GM18526 (cell line): ENCODE measurements around the gene HCAR1.

Experiments
- POLR2A ChIP-seq: IDR thresholded peaks from 3 replicates; pipeline ENCODE4 v1.6.1; 2011; ENCODE audit not compliant: insufficient read length; ENCODE audit errors: extremely low read depth

Gene HCAR1, protein sequence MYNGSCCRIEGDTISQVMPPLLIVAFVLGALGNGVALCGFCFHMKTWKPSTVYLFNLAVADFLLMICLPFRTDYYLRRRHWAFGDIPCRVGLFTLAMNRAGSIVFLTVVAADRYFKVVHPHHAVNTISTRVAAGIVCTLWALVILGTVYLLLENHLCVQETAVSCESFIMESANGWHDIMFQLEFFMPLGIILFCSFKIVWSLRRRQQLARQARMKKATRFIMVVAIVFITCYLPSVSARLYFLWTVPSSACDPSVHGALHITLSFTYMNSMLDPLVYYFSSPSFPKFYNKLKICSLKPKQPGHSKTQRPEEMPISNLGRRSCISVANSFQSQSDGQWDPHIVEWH

DNA sequence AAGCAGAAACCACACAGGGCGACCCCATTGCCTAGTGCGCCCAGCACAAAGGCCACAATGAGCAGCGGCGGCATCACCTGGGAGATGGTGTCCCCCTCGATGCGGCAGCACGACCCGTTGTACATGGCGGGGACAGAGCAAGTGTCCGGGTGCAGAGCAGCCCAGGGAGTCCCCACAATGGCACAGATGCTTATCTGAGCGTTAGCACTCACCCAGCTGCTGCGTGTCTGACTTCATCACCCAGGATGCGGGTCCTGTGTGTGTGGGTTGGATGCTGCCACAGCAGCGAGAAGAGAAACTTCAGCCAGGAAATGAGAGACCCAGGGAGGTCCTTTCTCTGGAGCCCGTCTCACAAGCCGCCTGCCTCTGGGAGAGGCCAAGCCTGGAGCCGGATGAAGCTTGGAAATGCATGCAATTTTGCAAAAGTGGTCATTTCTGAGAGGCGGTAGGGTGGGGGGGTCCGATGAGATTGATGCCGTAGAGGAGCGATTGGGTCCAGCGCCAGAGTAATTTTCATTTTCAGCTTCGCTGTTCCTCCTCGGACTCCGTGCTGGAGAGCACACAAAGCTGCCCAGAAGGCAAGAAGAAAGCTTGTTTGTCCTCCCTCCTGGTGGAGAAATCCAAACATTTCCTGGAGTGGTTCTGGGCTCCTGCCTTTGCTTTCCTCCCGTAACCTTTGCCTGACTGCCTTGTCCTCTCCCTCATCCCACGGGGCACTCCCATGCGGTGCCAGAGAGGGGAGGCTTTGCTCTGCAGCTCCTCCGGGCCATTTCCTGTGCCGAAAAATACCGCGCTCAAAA lies at the start of gene HCAR1:
Gene HCAR1, minus strand, starts transcription at position 630 of the 800 bp plus-strand sequence. Its CDS starts 505 bp downstream, at position 125.
- TF ChIP-seq POLR2A, result no peak

DNA sequence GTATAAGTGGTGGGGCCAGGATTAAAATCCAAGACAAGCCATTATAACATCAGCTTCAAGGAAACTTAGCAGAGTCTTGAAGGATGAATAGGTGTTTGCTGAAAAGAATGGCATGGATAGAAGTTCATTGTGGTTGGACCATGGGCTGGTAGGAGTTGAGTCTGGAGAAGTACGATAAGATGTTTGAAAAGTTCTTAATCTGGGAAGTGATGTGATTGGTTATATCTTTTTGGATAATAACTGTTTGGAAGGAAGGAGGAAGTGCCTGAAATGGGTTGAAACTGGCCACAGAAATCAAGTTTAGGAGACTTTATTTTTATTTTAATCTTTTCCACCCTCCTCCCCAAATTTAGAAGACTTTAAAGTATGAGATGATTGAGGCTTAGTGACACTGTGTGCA lies 26.9 kb upstream of the HCAR1 start:
- no peak for TF ChIP-seq POLR2A

DNA sequence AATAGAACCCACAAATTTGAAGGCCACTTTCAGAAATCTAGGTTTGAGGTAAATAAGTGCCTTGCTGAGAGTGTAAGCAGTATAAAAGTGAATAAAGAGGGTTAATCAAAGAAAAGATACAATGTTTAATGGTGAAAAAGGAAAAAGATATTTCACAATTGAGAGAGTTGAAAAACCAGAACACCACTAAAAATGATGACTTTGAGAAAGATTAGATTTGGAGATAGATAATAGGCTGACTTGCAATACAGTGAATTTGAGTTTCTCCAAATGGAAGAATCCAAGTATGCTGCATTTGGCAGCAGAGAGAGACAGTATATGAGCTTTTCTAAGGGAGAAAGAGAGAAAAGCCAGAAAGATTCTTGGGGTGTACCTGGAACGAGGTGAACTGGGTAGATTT lies 24.1 kb upstream of the HCAR1 start:
- no peak for TF ChIP-seq POLR2A

DNA sequence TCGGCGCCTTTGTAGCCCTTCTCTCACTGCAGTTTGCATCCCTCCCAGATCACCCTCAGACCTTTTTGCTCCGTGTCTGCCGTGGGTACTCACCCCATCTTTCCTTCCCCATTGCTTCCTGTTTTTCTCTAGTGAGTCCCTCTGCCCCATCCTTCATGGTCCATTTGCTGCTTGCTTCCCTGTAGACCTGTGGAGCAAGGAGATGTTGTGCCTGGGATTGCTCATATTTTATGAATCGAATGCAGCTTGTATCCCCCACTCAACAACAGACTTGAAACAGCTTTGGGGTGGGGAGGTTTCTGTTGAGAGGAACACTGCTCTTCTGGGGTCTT lies 22.6 kb upstream of the HCAR1 start:
- no peak for TF ChIP-seq POLR2A

DNA sequence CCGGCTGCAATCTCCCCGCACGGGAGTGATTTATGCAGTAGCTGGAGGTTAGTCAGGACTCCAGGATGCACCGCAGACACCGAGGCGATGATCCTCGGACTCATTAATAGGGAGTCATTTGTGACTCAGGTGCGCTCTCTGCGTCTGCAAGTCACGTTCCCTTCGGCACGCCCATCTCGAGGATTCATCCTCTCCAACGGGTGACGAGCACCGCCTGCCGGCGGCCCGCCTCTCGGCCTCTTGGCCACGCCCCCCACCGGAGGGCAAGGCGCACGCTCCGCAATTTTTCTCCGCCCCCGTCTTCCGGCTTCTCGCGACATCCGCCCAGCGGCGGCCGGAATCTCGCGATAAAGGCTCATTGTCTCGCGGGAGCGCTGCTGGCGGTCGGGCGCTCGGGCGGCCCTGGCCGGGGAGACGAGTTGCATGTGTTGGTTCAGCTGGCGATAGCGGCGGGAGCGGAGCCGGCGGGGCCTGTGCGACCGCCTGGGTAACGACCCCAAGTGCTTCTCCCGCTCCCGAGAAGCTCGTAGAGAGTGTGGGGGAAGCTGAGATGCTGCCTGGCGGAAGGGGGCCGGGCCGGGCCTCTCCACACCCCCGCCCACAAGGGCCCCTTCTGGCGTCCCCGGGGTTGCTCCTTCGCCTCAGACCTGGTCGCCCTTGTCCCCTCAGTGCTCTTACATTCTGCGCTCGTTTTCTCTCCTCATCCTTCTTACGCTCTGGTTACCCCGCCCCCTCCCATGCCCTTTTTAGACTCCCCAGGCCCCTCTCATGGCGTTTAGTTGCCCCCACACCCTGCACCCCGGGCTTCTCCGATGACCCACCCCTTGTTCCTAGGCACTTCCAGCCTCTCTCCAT lies 22.0 kb upstream of the HCAR1 start, which contains the start of gene DENR:
Gene DENR, plus strand, starts transcription at position 361 of the 855 bp plus-strand sequence. CDS start 878 bp downstream, outside the sequence.
- peak; percentile 93 for TF ChIP-seq POLR2A

DNA sequence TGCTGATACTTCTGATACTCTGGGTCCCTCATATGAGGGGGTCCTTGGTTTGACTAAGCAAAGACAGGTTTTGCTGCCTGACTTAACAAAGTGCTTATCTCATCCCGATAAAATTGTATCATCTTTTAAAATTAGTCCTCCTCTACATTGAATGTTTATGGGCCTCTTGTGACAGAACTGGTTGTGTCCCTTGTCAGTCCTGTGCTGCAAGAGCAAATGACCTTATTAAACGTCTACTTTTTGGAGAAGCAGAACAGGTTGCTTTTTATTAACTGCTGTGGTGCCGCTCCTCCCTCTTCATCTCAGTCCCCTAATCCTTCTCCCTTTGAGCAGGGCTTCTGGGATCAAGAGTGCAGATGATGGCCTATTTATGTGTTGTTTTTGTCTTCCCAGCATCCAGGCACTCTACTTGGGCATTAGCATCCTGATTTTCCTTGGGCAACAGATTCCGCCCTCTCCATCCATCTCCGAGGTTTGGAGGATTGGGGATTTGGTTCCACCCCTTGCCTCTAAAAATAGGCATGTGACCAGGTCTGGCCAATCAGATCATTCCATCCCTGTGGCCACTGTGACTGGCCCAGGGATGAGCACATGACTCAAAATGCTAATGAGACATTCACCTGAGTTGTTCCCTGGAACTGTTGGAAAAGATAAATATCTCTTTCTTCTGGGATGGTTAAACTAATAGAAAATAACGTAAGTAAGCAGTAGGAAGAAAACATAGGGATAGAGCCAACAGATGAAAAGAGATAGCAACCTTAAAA lies 19.1 kb upstream of the HCAR1 start:
- no peak for TF ChIP-seq POLR2A

DNA sequence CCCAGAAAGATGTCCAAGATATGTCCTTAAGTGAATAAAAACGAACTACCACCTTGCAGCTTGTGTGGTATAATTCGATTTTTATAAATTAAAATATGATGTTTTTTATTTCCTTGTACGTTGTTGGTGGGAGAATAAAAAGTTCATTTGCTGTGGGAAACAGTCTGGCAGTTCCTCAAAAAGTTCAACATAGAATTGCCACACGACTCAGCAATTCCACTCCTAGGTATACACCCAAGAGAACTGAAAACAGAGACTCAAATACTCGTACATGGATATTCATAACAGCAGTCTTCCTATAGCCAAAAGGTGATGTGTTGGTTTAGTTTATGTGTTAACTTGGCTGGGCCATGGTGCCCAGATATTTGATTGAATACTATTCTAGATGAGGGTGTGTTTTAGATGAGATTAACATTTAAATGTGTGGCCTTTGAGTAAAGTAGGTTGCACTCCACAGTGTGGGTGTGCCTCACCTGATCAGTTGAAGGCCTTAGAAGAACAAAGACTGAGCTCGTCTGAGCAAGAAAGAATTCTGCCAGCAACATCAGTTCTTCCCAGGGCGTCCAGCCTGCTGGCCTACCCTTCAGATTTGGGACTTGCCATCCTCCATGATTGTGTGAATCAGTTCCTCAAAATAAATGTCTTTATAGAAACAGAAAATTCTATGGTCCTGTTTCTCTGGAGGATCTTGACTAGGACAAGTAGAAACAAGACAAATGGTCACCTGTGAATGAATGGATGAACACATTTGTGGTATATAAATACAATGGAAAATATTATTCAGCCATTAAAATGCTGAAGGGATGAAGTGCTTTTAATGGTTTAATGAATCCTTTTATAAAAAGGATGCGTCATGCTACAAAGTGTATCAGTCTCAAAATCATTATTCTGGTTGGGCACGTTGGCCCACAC lies 16.8 kb upstream of the HCAR1 start:
- no peak for TF ChIP-seq POLR2A

DNA sequence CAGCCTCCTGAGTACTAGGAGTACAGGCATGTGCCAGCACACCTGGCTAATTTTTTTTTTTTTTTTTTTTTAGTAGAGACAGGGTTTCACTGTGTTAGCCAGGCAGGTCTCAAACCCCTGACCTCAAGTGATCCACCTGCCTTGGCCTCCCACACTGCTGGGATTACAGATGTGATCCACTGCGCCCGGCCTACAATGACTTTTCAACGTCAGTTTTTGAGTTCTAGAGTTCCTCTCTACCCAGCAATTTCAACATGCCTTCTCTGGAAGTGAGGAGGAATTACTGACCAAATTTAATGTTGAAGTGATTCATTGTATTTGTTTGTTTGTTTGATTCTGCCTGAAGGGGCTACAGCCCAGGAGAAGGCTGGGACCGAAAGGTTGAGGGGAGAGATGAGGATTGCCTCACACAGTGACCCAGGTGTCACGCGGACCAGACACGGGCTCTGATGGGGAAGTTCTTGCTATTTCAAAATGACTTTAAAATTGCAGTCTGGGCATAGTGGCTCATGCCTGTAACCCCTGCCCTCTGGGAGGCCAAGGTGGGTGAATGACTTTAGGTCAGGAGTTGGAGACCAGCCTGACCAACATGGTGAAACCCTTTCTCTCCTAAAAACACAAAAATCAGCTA lies 13.4 kb upstream of the HCAR1 start:
- no peak for TF ChIP-seq POLR2A

DNA sequence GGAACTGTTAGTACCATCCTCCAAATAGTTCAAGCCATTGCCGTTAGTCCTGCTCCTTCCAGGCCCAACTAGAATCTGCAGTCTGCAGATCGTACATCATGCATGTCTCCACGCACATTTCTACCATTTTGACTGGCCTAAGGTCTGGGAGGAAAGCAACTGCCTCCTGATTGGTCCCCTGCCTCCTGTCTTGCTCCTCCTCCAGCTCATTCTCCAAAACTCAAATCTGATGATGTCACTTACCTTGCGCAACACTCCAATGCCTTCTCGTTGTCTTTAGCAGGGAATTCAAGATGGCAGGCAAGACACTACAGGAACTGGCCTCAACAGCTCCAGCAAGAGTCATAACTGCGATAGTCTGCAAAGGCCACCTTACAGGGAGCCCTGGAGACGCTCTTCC lies 9.7 kb upstream of the HCAR1 start:
- no peak for TF ChIP-seq POLR2A

DNA sequence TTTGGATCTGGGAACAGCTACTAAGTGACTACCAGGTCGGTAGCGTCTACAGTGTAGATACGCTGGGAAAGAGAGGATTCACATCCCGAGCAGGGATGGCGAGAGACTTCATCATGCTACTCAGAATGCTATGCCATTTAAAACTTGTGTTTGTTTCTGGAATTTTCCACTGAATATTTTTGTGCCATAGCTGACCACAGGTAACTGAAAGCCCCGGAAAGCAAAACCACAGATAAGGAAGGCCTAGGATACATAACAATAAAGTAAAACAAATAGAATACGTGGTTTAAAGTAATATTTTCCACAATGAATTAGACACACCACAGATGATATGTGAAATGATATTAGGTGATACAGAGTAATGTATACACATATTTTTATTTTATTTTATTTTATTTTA lies 7.9 kb upstream of the HCAR1 start:
- TF ChIP-seq POLR2A, result no peak

DNA sequence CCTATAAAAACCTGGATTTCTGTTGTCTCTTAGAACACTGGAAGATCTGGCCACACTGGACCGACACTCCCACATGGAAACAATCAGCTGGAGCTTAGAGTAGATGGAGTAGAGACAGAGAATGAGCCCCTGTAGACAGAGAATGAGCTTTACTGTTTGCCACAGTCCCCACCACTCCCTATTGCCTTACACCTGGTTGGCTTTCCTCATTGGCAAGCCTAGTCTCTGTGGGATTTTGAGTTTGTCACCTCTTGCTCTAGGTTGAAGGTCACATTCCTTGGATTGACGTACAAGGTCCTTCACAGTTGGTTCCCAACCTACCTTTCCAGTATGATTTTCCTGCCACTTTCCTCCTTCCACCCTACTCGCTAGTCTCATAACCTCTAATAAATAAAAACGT lies 2.0 kb upstream of the HCAR1 start:
- TF ChIP-seq POLR2A, result no peak

DNA sequence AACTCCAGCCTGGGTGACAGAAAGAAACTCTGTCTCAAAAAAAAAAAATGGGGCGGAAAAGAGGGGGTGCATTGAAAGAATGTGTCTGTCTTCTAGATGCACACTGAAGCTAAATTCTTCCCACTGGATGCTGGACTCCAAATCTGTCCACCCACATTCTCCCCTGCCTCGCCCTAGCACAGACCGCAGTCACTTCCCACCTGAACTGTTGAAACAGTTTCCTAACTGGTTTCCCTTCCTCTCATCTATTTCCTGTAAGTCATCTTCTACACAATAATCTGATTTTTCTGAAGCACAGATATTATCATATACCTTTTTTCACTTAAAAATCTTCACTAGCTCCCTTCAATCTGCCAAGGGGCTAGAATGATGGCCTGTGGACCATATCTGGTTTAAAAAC lies 1.5 kb upstream of the HCAR1 start:
- no peak for TF ChIP-seq POLR2A

DNA sequence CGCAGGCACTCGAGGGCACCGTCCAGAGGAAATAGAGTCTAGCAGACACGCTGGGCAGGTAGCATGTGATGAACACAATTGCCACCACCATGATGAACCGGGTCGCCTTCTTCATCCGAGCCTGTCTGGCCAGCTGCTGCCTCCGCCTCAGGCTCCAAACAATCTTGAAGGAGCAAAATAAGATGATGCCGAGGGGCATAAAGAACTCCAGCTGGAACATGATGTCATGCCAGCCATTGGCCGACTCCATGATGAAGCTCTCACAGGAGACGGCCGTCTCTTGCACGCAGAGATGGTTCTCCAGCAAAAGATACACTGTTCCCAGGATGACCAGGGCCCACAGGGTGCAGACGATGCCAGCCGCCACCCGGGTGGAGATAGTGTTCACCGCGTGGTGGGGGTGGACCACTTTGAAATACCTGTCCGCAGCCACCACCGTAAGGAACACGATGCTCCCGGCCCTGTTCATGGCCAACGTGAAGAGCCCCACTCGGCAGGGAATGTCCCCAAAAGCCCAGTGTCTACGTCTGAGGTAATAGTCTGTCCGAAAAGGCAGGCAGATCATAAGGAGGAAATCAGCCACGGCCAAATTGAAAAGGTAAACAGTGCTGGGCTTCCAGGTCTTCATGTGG lies 945 bp downstream of the HCAR1 start:
- TF ChIP-seq POLR2A, result no peak

DNA sequence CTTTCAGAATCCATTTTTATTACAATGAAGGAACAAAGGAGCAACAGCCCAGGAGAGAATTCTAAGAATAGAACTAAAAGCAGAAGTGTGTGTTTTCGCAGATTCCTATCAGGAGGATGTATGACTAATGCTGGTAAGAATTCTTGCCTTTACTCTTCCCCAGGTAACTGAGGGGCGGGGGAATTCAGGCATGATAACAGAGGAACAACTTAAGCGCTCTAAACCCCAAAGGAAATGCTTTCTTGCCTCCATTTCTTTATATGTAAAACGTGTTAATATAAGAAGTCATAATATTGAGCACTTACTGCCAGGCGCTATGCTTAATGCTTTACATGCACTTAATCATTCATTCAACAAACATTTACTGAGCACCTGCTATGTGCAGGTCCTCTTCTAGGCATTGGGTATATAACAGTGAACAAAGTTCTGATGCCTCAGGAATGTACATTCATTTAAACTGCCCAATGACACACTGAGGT lies 4.5 kb downstream of the HCAR1 start:
- TF ChIP-seq POLR2A, result no peak
